Measurements from ENCODE around the gene PLA2G3. TPM values are rescaled to one million over a fixed set of nuclear protein-coding genes. Genes with fewer than 3 reads are reported as not detected.
"Not testable (repeated sequence)": the region's sequence is repeated elsewhere in the genome, so short reads cannot be mapped to it uniquely, and the experiment has no call there.

Gene PLA2G3
- total RNA-seq, 1 experiment from 2014 or later, result 8.2 TPM

DNA sequence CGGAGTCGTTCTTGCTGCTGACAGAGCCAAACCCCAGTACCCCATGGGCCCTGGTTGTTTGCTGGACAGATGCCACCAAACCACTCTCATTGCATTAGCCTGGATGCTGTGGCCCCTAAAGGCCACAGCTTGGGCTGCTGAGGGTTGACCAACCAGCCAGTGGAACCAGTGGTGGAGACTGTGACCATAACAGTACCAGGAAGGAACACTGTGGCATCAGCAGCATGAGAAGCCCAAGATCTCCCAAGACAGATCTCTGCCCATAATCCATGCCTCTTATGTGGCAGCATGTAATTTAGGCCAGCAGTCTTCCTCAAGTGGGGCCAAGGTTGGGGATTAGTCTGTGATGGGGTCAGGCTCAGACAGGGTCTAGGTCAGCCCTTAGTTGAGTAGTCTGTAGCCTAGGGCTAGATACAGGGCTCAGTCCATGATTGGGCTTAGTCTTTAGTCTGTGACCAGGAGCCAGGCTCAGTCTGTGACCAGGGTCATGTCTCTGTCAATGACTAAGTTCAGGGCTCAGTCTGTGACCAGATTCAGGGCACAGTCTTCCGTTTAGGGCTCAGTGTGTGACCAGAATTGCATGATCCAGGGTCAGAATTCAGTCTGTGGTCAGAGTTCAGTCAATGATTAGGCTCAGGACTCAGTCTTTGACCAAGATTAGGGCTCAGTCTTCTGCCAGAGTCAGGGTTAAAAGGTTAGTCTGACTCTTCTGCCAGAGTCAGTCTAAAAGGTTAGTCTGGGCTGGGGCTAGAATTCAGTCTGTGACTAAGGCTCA, 22.1 kb downstream of the PLA2G3 start:
- Histone ChIP-seq H4K5ac (ENCODE audit: insufficient read length, low read depth, low read length) (no peak overlapping the region), H3K18ac (ENCODE audit: insufficient read length, low read depth, low read length) (no peak overlapping the region), H3K14ac (ENCODE audit: insufficient read depth, low read length) (no peak overlapping the region), H2BK5ac (ENCODE audit: insufficient read length, low read length) (no peak overlapping the region), H3T11ph (ENCODE audit: low read length) (no peak overlapping the region), H3K9me3 (ENCODE audit: control insufficient read depth, low read depth, low read length) (no peaks in the 10 kb centered on the region), H3K27me3 (ENCODE audit: insufficient read depth, low read length) (no peaks in the 10 kb centered on the region), H4K20me1 (ENCODE audit: control insufficient read depth, insufficient read depth, insufficient read length) (no peaks in the 10 kb centered on the region), H2AFZ (ENCODE audit: low read length) (no peak overlapping the region), H2BK15ac (ENCODE audit: low read depth, low read length) (no peak overlapping the region), H3K23ac (ENCODE audit: insufficient read length, low read depth, low read length) (no peak overlapping the region), H3K23me2 (ENCODE audit: insufficient read length, low read depth, low read length, poor library complexity, severe bottlenecking) (no peaks in the 10 kb centered on the region), H2BK120ac (ENCODE audit: low read depth, low read length, poor library complexity, severe bottlenecking) (no peak overlapping the region), H3K79me1 (ENCODE audit: insufficient read depth, low read depth, low read length, poor library complexity, severe bottlenecking) (no peaks in the 10 kb centered on the region), H4K91ac (ENCODE audit: insufficient read length, low read depth, low read length) (no peak overlapping the region), H2BK12ac (ENCODE audit: insufficient read length, low read depth, low read length) (no peak overlapping the region), H2AK5ac (ENCODE audit: insufficient read length, low read length) (no peak overlapping the region), H3K56ac (ENCODE audit: insufficient read length, low read depth, low read length) (no peak overlapping the region), H3K79me2 (ENCODE audit: insufficient read depth, low read length) (no peaks in the 10 kb centered on the region), H3K4me1 (ENCODE audit: insufficient read depth, low read length) (peaks cover 5% of the 10 kb centered on the region), H3K4me2 (ENCODE audit: insufficient read depth, insufficient read length, low read length) (no peak overlapping the region), H3K27ac (ENCODE audit: insufficient read length, low read depth, low read length) (no peak overlapping the region), H2BK20ac (ENCODE audit: low read depth, low read length, poor library complexity, severe bottlenecking) (no peak overlapping the region), H4K8ac (replicated peaks; ENCODE audit: insufficient read length, low read depth, low read length) (no peak overlapping the region), H3K4ac (ENCODE audit: low read depth, low read length) (no peak overlapping the region), H3K9ac (ENCODE audit: extremely low read depth, insufficient read length, low read length) (no peak overlapping the region)
- Mint-ChIP-seq H3K4me1 (peaks cover 16 to 23% of the 10 kb centered on the region in 2 experiments), H3K27ac (no peak overlapping the region), H3K27me3 (ENCODE audit: low read depth) (peaks cover 7% of the 10 kb centered on the region), H3K4me3 (no peak overlapping the region), H3K9me3 (no peaks in the 10 kb centered on the region), H3K36me3 (ENCODE audit: insufficient read depth in 1 of 3, low read depth in 3 of 3) (no peaks in the 10 kb centered on the region)
- DNase-seq, result no peak
- no CpG with 5 or more reads among the region's 3 CpGs for WGBS (ENCODE audit: extremely low coverage, insufficient read length, low lambda C conversion rate)
- no peak for TF ChIP-seq CTCF (conservative IDR thresholded peaks at IDR 0.05)

DNA sequence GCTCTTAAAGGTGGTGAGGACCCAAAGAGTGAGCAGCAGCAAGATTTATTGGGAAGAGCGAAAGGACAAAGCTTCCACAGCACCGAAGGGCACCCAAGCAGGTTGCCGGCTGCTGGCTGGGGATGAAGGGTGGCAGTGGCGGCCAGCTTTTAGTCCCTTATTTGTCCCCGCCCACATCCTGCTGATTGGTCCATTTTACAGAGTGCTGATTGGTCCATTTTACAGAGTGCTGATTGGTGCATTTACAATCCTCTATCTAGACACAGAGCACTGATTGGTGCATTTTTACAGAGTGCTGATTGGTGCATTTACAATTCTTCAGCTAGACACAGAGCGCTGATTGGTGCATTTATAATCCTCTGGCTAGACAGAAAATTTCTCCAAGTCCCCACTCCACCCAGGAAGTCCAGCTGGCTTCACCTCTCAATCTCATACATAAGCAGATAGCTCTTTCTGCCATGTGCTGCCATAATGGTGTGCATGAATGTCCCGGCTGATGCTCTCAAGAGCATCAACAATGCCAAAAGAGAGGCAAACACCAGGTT, 27.7 kb downstream of the PLA2G3 start:
- H4K5ac ChIP-seq (ENCODE audit: insufficient read length, low read depth, low read length); H3K4me1 Mint-ChIP-seq; H3K4me3 Mint-ChIP-seq; H3K9ac ChIP-seq (ENCODE audit: extremely low read depth, insufficient read length, low read length); H2AFZ ChIP-seq (ENCODE audit: low read length); H3K23ac ChIP-seq (ENCODE audit: insufficient read length, low read depth, low read length); H3K27ac ChIP-seq (ENCODE audit: insufficient read length, low read depth, low read length); H3T11ph ChIP-seq (ENCODE audit: low read length); H3K4me2 ChIP-seq (ENCODE audit: insufficient read depth, insufficient read length, low read length); H3K9me3 ChIP-seq (ENCODE audit: control insufficient read depth, low read depth, low read length); H3K27me3 Mint-ChIP-seq (ENCODE audit: low read depth); DNase-seq; H3K27ac Mint-ChIP-seq; H3K79me2 ChIP-seq (ENCODE audit: insufficient read depth, low read length); H4K91ac ChIP-seq (ENCODE audit: insufficient read length, low read depth, low read length); H3K14ac ChIP-seq (ENCODE audit: insufficient read depth, low read length); H2BK12ac ChIP-seq (ENCODE audit: insufficient read length, low read depth, low read length); H3K27me3 ChIP-seq (ENCODE audit: insufficient read depth, low read length); H3K56ac ChIP-seq (ENCODE audit: insufficient read length, low read depth, low read length); H2AK5ac ChIP-seq (ENCODE audit: insufficient read length, low read length); H4K20me1 ChIP-seq (ENCODE audit: control insufficient read depth, insufficient read depth, insufficient read length); H3K4me1 ChIP-seq (ENCODE audit: insufficient read depth, low read length); H4K8ac ChIP-seq (replicated peaks; ENCODE audit: insufficient read length, low read depth, low read length); H3K18ac ChIP-seq (ENCODE audit: insufficient read length, low read depth, low read length); H3K4ac ChIP-seq (ENCODE audit: low read depth, low read length); H2BK20ac ChIP-seq (ENCODE audit: low read depth, low read length, poor library complexity, severe bottlenecking); H2BK120ac ChIP-seq (ENCODE audit: low read depth, low read length, poor library complexity, severe bottlenecking); H3K23me2 ChIP-seq (ENCODE audit: insufficient read length, low read depth, low read length, poor library complexity, severe bottlenecking); H3K36me3 Mint-ChIP-seq (ENCODE audit: insufficient read depth in 1 of 3, low read depth in 3 of 3); H3K9me3 Mint-ChIP-seq; H2BK5ac ChIP-seq (ENCODE audit: insufficient read length, low read length); H2BK15ac ChIP-seq (ENCODE audit: low read depth, low read length); H3K79me1 ChIP-seq (ENCODE audit: insufficient read depth, low read depth, low read length, poor library complexity, severe bottlenecking): not testable (repeated sequence)
- no CpG with 5 or more reads among the region's 7 CpGs for WGBS (ENCODE audit: extremely low coverage, insufficient read length, low lambda C conversion rate)
